ENCODE data around the gene ADIPOR2.

ADIPOR2 gene

GRCh38 chr12:1830401-1830845 lies 139.6 kb downstream of the ADIPOR2 start:
- DNase-seq (ENCODE audit: low read depth): no peak

GRCh38 chr12:1830981-1831963 lies 140.4 kb downstream of the ADIPOR2 start:
- DNase-seq (ENCODE audit: low read depth): no peak

GRCh38 chr12:1832801-1833595 lies 142.1 kb downstream of the ADIPOR2 start:
- no peak for DNase-seq (ENCODE audit: low read depth)

GRCh38 chr12:1833596-1834028 lies 142.7 kb downstream of the ADIPOR2 start:
- DNase-seq (ENCODE audit: low read depth): no peak

GRCh38 chr12:1834186-1834925 lies 143.5 kb downstream of the ADIPOR2 start:
- DNase-seq (ENCODE audit: low read depth): no peak

- DNase-seq (ENCODE audit: low read depth): no peak
These were observed 144.6 kb downstream of the ADIPOR2 start for GRCh38 chr12:1835211-1836131.

GRCh38 chr12:1836241-1836803 lies 145.5 kb downstream of the ADIPOR2 start:
- no peak for DNase-seq (ENCODE audit: low read depth)

- no peak for DNase-seq (ENCODE audit: low read depth)
These were observed 146.1 kb downstream of the ADIPOR2 start for GRCh38 chr12:1836854-1837421.

- DNase-seq (ENCODE audit: low read depth): no peak
These were observed 146.8 kb downstream of the ADIPOR2 start for GRCh38 chr12:1837541-1838204.

All from stimulated activated CD4-positive, alpha-beta T cell treated with anti-CD3 and anti-CD28 coated beads, Interleukin-2, amount 100 ng/mL, for 4 hours (primary cell).